ENCODE measurements around the gene SHB.
A peak's percentile ranks its signal among the peaks of the same experiment; 100 is the strongest.

The SHB gene

GRCh38 chr9:38017149-38017884 lies 51.7 kb downstream of the SHB start:
- H3K4me3 ChIP-seq = peak overlapping the region in 1 of 2 donors; percentile 27
- H3K27ac ChIP-seq = peak overlapping the region; percentile 34 to 37
- peak; percentile 39 to 83 for DNase-seq

GRCh38 chr9:38016375-38017135 lies 52.5 kb downstream of the SHB start:
- peak overlapping the region; percentile 34 to 37 for H3K27ac ChIP-seq
- no peak for DNase-seq
- peaks cover 0 to 48% (median 43%) of the 10 kb centered on the region in 4 donors for H3K4me1 ChIP-seq
- TF ChIP-seq CTCF (IDR thresholded peaks at IDR 0.05) = no peak
- intact Hi-C loops (cut with DNase I; ENCODE audit: low total_unique reads) = loop anchor here (5.0 to 10.0 kb wide), 5 partner anchors 62 to 388 kb away; no protein-coding TSS in a partner anchor
- H3K9me3 ChIP-seq = no peaks in the 10 kb centered on the region
- H3K36me3 ChIP-seq = peaks cover 0 to 24% (median 16%) of the 10 kb centered on the region in 3 donors
- H3K27me3 ChIP-seq = no peaks in the 10 kb centered on the region
- H3K4me3 ChIP-seq = peak overlapping the region in 1 of 2 donors; percentile 27

More at GRCh38 chr9:38017149-38017884, 51.7 kb downstream of the SHB start:
- H3K36me3 ChIP-seq = peaks cover 0 to 17% (median 10%) of the 10 kb centered on the region in 3 donors
- TF ChIP-seq CTCF (IDR thresholded peaks at IDR 0.05) = peak; percentile 69 to 78
- H3K27me3 ChIP-seq = no peaks in the 10 kb centered on the region
- intact Hi-C loops (cut with DNase I; ENCODE audit: low total_unique reads) = loop anchor here (5.0 to 10.0 kb wide), 5 partner anchors 63 to 387 kb away; no protein-coding TSS in a partner anchor
- H3K4me1 ChIP-seq = peaks cover 0 to 54% (median 45%) of the 10 kb centered on the region in 4 donors
- no peaks in the 10 kb centered on the region for H3K9me3 ChIP-seq

DNA sequence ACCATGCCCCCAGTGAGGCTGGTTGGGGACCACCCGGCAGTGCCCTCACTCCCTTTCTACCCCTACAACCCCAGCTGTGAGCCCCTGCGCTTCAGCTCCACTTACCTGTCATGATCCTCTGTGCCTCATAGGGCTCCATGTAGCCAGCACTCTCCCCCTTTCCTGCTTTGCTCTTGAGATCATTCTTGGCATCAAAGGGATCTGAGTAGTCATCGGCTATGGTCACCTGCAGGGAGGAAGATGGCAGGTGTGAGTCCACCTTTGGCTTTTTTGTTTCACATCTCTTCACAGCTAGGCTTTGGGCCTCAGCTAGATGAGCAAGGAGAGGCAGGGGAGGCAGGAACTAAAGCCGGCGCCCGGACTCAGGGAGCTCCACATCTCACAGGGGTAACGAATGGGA lies 53.1 kb downstream of the SHB start:
- Histone ChIP-seq H3K4me1 (peaks cover 0 to 48% (median 43%) of the 10 kb centered on the region in 4 donors), H3K27ac (no peak overlapping the region)
- intact Hi-C loops (cut with DNase I; ENCODE audit: low total_unique reads) = loop anchor here (5.0 to 10.0 kb wide), 5 partner anchors 61 to 389 kb away; no protein-coding TSS in a partner anchor

DNA sequence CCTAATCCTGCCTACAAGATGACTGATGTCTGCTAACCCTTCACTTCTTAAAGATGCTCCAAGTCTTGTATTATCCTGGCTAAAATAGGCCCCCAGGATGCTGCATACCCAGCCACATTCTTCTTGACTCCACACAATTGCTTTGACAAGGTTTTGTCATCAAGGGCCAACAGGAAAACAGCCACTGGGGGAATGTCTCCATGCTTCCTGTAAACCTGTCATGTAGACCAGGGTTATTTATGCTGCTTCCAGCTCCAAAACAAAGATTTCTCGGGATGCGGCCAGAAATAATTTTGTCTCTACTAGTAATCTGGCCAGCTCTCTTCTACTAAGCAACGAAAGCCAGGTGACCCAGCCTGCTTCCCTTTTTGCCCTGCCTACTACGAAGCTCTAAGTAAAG lies 53.8 kb downstream of the SHB start:
- Histone ChIP-seq H3K4me3 (no peak overlapping the region), H3K27ac (no peak overlapping the region), H3K36me3 (peaks cover 0 to 24% (median 16%) of the 10 kb centered on the region in 3 donors), H3K27me3 (no peaks in the 10 kb centered on the region), H3K9me3 (no peaks in the 10 kb centered on the region), H3K4me1 (peaks cover 0 to 43% (median 40%) of the 10 kb centered on the region in 4 donors)
- TF ChIP-seq CTCF (IDR thresholded peaks at IDR 0.05) = no peak
- intact Hi-C loops (cut with DNase I; ENCODE audit: low total_unique reads) = loop anchor here (5.0 to 10.0 kb wide), 5 partner anchors 60 to 390 kb away; no protein-coding TSS in a partner anchor
- DNase-seq = no peak

More for the DNA sequence above, 53.1 kb downstream of the SHB start:
- Histone ChIP-seq H3K27me3 (no peaks in the 10 kb centered on the region), H3K4me3 (no peak overlapping the region), H3K9me3 (no peaks in the 10 kb centered on the region), H3K36me3 (peaks cover 0 to 24% (median 16%) of the 10 kb centered on the region in 3 donors)
- TF ChIP-seq CTCF (IDR thresholded peaks at IDR 0.05) = no peak
- DNase-seq = no peak

- Histone ChIP-seq H3K4me3 (no peak overlapping the region), H3K9me3 (no peaks in the 10 kb centered on the region), H3K4me1 (peaks cover 0 to 34% (median 24%) of the 10 kb centered on the region in 4 donors), H3K36me3 (peaks cover 0 to 24% (median 16%) of the 10 kb centered on the region in 3 donors), H3K27me3 (no peaks in the 10 kb centered on the region), H3K27ac (no peak overlapping the region)
- no peak for DNase-seq
- no peak for TF ChIP-seq CTCF (IDR thresholded peaks at IDR 0.05)
- intact Hi-C loops (cut with DNase I; ENCODE audit: low total_unique reads) = loop anchor here (10.0 kb wide), 4 partner anchors 58 to 392 kb away; no protein-coding TSS in a partner anchor
These were observed 56.1 kb downstream of the SHB start for GRCh38 chr9:38012767-38013450.
